SU-DHL-6 (cell line): ENCODE measurements around the gene ELMO3.

Source experiments
- EZH2phosphoT487 ChIP-seq: fragments of 200-600 bp; sonication (generic), shearing (Covaris generic); conservative IDR thresholded peaks from 2 replicates; pipeline ENCODE4 v1.6.1; 2018; ENCODE audit warnings: mild to moderate bottlenecking, antibody characterized with exemption, low read length, moderate library complexity, mixed read lengths
- TF ChIP-seq, protein P1 (sequence below): fragments of 200-600 bp; sonication (generic); IDR thresholded peaks from one replicate; pipeline ENCODE4 v1.5.1; 2017; ENCODE audit warnings: antibody characterized with exemption, mild to moderate bottlenecking, low read length, moderate library complexity; ENCODE audit not compliant: insufficient read depth, poor library complexity, severe bottlenecking

DNA sequence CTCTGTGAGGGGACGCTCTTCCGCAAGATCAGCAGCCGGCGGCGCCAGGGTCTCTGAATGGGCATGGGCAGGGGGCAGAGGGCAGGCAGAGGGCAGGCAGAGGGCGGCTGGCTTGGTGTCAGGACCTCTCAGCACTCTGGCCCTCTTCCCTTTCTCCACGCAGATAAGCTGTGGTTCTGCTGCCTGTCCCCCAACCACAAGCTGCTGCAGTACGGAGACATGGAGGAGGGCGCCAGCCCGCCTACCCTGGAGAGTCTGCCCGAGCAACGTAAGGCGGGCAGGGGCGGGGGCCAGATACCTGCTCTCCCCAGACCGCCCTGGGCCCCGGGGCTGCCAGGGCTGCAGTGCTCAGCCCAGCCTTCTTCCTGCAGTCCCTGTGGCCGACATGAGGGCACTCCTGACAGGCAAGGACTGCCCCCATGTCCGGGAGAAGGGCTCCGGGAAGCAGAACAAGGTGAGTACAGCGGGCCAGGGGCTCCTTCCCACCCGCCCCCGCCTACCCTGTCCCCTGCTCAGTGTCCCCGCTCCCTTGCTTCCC is 4.1 kb downstream of the ELMO3 start:
- TF ChIP-seq, protein P1, sequence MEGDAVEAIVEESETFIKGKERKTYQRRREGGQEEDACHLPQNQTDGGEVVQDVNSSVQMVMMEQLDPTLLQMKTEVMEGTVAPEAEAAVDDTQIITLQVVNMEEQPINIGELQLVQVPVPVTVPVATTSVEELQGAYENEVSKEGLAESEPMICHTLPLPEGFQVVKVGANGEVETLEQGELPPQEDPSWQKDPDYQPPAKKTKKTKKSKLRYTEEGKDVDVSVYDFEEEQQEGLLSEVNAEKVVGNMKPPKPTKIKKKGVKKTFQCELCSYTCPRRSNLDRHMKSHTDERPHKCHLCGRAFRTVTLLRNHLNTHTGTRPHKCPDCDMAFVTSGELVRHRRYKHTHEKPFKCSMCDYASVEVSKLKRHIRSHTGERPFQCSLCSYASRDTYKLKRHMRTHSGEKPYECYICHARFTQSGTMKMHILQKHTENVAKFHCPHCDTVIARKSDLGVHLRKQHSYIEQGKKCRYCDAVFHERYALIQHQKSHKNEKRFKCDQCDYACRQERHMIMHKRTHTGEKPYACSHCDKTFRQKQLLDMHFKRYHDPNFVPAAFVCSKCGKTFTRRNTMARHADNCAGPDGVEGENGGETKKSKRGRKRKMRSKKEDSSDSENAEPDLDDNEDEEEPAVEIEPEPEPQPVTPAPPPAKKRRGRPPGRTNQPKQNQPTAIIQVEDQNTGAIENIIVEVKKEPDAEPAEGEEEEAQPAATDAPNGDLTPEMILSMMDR, result no peak
- no peak for TF ChIP-seq EZH2phosphoT487
